MM.1S (cell line): ENCODE results near the gene PHKA2.
A peak's percentile ranks its signal among the peaks of the same experiment; 100 is the strongest.
"Not testable (repeated sequence)": the region's sequence is repeated elsewhere in the genome, so short reads cannot be mapped to it uniquely, and the experiment has no call there.

ENCODE experiments used
- DNase-seq: peaks from one replicate; pipeline ENCODE4 v3.0.0-alpha.2; 2015
- H2AFZ ChIP-seq: fragments of 300-600 bp; sonication (generic); 2 replicates; pipeline ENCODE4 v1.6.0; 2016; ENCODE audit warnings: antibody characterized with exemption, low read length
- H3F3A ChIP-seq: fragments of 300-600 bp; sonication (generic); 2 replicates; pipeline ENCODE4 v1.6.1; 2016; ENCODE audit warnings: mild to moderate bottlenecking, antibody characterized with exemption, low read length, moderate library complexity, mixed read lengths; ENCODE audit not compliant: insufficient read depth
- H3K27ac ChIP-seq: fragments of 300-600 bp; sonication (generic); 2 replicates; pipeline ENCODE4 v1.5.1; 2016; ENCODE audit warnings: mild to moderate bottlenecking, low read length
- H3K27me3 ChIP-seq: fragments of 300-600 bp; sonication (generic); replicated peaks from 2 replicates; pipeline ENCODE4 v1.6.0; 2016; ENCODE audit warnings: low read length; ENCODE audit not compliant: insufficient read depth
- H3K36me3 ChIP-seq: fragments of 300-600 bp; sonication (generic); replicated peaks from 2 replicates; pipeline ENCODE4 v1.6.1; 2016; ENCODE audit warnings: mild to moderate bottlenecking, low read length, mixed read lengths; ENCODE audit not compliant: insufficient read depth
- H3K4me1 ChIP-seq: fragments of 300-600 bp; sonication (generic); 2 replicates; pipeline ENCODE4 v1.6.1; 2016; ENCODE audit warnings: low read length, mixed read lengths
- H3K4me2 ChIP-seq: fragments of 300-600 bp; sonication (generic); 2 replicates; pipeline ENCODE4 v1.6.0; 2016; ENCODE audit warnings: low read depth, low read length
- H3K4me3 ChIP-seq: fragments of 300-600 bp; sonication (generic); 2 replicates; pipeline ENCODE4 v1.5.1; 2016; ENCODE audit warnings: low read length, mixed read lengths
- H3K79me2 ChIP-seq: fragments of 300-600 bp; sonication (generic); 2 replicates; pipeline ENCODE4 v1.6.1; 2016; ENCODE audit warnings: mixed run types, low read length, mixed read lengths
- H3K9ac ChIP-seq: fragments of 300-600 bp; sonication (generic); 2 replicates; pipeline ENCODE4 v1.6.1; 2016; ENCODE audit warnings: low read length, mixed read lengths
- H3K9me2 ChIP-seq: fragments of 300-600 bp; sonication (generic); replicated peaks from 2 replicates; pipeline ENCODE4 v1.6.1; 2016; ENCODE audit warnings: mild to moderate bottlenecking, low read length, mixed read lengths; ENCODE audit not compliant: insufficient read depth
- H3K9me3 ChIP-seq: fragments of 300-600 bp; sonication (generic); replicated peaks from 2 replicates; pipeline ENCODE4 v1.6.1; 2016; ENCODE audit warnings: mild to moderate bottlenecking, low read length, mixed read lengths; ENCODE audit not compliant: insufficient read depth
- H4K20me1 ChIP-seq: fragments of 300-600 bp; sonication (generic); 2 replicates; pipeline ENCODE4 v1.6.1; 2016; ENCODE audit warnings: mild to moderate bottlenecking, low read length, moderate library complexity, mixed read lengths; ENCODE audit not compliant: insufficient read depth
- EZH2 ChIP-seq: fragments of 300-600 bp; sonication (generic); optimal IDR thresholded peaks from 2 replicates; pipeline ENCODE3; 2017; ENCODE audit warnings: low read depth, mild to moderate bottlenecking, antibody characterized with exemption, low read length, mixed read lengths
- EZH2phosphoT487 ChIP-seq: fragments of 300-600 bp; sonication (generic); IDR thresholded peaks from 2 replicates; pipeline ENCODE4 v1.6.1; 2018; ENCODE audit warnings: antibody characterized with exemption, low read length
- TF ChIP-seq, protein P1 (sequence below): fragments of 300-600 bp; sonication (generic); IDR thresholded peaks from 2 replicates; pipeline ENCODE4 v1.5.1; 2016; ENCODE audit warnings: antibody characterized with exemption, low read length, mixed read lengths

Gene PHKA2

DNA sequence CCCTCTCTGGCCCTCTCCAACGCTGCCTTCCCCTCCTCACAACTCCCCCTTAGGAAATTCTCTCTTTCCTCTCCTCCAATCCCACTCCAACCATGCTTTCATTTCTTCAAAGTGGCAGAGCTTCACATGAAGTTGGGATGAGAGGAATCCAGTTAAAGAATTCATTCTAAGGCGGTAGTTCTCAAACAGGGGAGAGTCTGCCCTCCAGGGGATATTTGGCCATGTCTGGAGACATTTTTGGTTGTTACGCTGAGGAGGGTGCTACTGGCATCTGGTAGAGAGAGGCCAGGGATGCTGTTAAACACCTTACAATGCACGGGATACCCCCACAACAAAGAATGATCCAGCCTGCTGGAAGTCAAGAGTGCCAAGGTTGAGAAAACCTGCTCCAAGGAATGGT is 40.5 kb upstream of the PHKA2 start:
- H3K27ac ChIP-seq = no peak overlapping the region
- TF ChIP-seq, protein P1, sequence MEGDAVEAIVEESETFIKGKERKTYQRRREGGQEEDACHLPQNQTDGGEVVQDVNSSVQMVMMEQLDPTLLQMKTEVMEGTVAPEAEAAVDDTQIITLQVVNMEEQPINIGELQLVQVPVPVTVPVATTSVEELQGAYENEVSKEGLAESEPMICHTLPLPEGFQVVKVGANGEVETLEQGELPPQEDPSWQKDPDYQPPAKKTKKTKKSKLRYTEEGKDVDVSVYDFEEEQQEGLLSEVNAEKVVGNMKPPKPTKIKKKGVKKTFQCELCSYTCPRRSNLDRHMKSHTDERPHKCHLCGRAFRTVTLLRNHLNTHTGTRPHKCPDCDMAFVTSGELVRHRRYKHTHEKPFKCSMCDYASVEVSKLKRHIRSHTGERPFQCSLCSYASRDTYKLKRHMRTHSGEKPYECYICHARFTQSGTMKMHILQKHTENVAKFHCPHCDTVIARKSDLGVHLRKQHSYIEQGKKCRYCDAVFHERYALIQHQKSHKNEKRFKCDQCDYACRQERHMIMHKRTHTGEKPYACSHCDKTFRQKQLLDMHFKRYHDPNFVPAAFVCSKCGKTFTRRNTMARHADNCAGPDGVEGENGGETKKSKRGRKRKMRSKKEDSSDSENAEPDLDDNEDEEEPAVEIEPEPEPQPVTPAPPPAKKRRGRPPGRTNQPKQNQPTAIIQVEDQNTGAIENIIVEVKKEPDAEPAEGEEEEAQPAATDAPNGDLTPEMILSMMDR = no peak
- TF ChIP-seq EZH2 = no peak
- TF ChIP-seq EZH2phosphoT487 = no peak
- H2AFZ ChIP-seq = no peak overlapping the region
- no peak overlapping the region for H3K4me2 ChIP-seq
- H3K36me3 ChIP-seq = no peaks in the 10 kb centered on the region
- no peak overlapping the region for H3K9ac ChIP-seq
- no peak overlapping the region for H3K4me3 ChIP-seq
- DNase-seq = no peak
- no peaks in the 10 kb centered on the region for H4K20me1 ChIP-seq
- H3K9me2 ChIP-seq = no peaks in the 10 kb centered on the region
- no peaks in the 10 kb centered on the region for H3K79me2 ChIP-seq
- H3K4me1 ChIP-seq = no peaks in the 10 kb centered on the region
- no peaks in the 10 kb centered on the region for H3K9me3 ChIP-seq
- H3K27me3 ChIP-seq = no peaks in the 10 kb centered on the region
- no peaks in the 10 kb centered on the region for H3F3A ChIP-seq

DNA sequence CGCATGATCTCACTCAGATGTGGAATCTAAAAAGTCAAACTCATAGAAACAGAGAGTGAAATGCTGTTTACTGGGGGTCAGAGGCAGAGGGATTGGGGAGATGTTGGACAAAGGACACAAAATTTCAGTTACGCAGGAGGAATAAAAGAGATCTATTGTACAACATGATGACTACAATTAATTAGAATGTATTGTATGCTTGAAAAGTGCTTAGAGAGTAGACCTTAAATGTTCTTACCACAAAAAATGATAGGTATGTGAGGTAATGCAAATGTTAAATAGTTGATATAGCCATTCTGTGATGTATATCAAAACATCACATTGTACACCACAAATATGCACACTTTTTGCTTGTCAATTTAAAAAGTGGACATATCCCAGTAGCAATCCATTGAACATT is 36.1 kb upstream of the PHKA2 start:
- no peaks in the 10 kb centered on the region for H3K4me1 ChIP-seq
- no peaks in the 10 kb centered on the region for H4K20me1 ChIP-seq
- TF ChIP-seq, protein P1 = no peak
- TF ChIP-seq EZH2 (no peak), EZH2phosphoT487 (no peak)
- H2AFZ ChIP-seq = no peak overlapping the region
- H3K9me2 ChIP-seq = no peaks in the 10 kb centered on the region
- no peak overlapping the region for H3K4me2 ChIP-seq
- no peaks in the 10 kb centered on the region for H3K36me3 ChIP-seq
- H3K27me3 ChIP-seq = no peaks in the 10 kb centered on the region
- H3K4me3 ChIP-seq = no peak overlapping the region
- no peak overlapping the region for H3K9ac ChIP-seq
- no peak for DNase-seq
- no peak overlapping the region for H3K27ac ChIP-seq
- H3K9me3 ChIP-seq = no peaks in the 10 kb centered on the region
- H3F3A ChIP-seq = no peaks in the 10 kb centered on the region
- no peaks in the 10 kb centered on the region for H3K79me2 ChIP-seq

DNA sequence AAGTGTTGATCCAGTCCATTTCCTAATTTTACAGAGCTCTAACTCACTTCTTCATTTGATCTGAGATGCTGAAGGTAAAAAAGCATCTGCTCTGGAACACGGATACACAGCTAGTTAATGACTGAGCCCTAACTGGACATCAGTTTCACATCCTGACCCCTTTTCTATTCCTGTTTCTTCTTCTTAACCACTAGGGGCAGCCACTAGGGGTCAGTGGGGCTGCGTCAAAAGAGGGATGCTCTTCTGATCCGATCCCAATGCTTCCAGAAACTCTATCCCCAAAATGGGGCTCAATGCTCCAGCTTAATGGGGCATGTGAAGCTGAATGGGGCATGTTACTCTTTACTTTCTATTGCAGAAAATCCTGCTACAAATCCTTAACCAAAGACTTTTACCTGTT is 33.4 kb upstream of the PHKA2 start:
- Histone ChIP-seq H4K20me1 (no peaks in the 10 kb centered on the region), H2AFZ (no peak overlapping the region), H3K4me3 (no peak overlapping the region), H3K27me3 (no peaks in the 10 kb centered on the region), H3F3A (no peaks in the 10 kb centered on the region), H3K4me1 (no peaks in the 10 kb centered on the region), H3K4me2 (no peak overlapping the region), H3K9ac (no peak overlapping the region), H3K9me3 (no peaks in the 10 kb centered on the region), H3K79me2 (no peaks in the 10 kb centered on the region), H3K27ac (no peak overlapping the region), H3K9me2 (no peaks in the 10 kb centered on the region), H3K36me3 (no peaks in the 10 kb centered on the region)
- DNase-seq = no peak
- TF ChIP-seq, protein P1 = peak; percentile 28
- no peak for TF ChIP-seq EZH2phosphoT487

DNA sequence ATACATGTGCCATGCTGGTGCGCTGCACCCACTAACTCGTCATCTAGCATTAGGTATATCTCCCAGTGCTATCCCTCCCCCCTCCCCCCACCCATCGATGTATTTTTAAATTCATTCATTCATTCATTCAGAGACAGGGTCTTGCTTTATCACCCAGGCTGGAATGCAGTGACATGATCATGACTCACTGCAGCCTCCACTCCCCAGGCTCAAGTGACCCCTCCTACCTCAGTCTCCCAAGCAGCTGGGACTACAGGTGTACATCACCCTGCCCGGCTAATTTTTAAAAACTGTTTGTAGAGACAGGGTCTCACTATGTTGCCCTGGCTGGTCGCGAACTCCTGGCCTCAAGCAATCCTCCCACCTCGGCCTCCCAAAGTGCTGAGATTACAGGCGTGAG is 32.7 kb upstream of the PHKA2 start:
- H3K4me2 ChIP-seq, H3K79me2 ChIP-seq, H3K27me3 ChIP-seq, DNase-seq, H3K36me3 ChIP-seq, H3K27ac ChIP-seq, H3K4me1 ChIP-seq, H3K4me3 ChIP-seq, H3K9me2 ChIP-seq, H3F3A ChIP-seq, H2AFZ ChIP-seq, H3K9me3 ChIP-seq, H4K20me1 ChIP-seq, H3K9ac ChIP-seq: not testable (repeated sequence)
